GM10266 (cell line): Measurements from ENCODE around the gene PCBP4.

ENCODE experiments used
- DNase-seq: peaks from one replicate; pipeline ENCODE4 v3.0.0; 2012; ENCODE audit errors: extremely low spot score
- TF ChIP-seq, protein P1 (sequence below): IDR thresholded peaks from 2 replicates; pipeline ENCODE4 v1.5.1; 2012; ENCODE audit warnings: mild to moderate bottlenecking, low read depth; ENCODE audit not compliant: control insufficient read depth, insufficient read depth; ENCODE audit errors: missing control alignments

PCBP4 gene

GRCh38 chr3:51967384-51968169 is at the start of gene PCBP4:
Gene PCBP4 (minus strand): TSS chr3:51967454. CDS start chr3:51961240, 6,214 bp downstream.
- peak; percentile 83 for DNase-seq
- TF ChIP-seq, protein P1, sequence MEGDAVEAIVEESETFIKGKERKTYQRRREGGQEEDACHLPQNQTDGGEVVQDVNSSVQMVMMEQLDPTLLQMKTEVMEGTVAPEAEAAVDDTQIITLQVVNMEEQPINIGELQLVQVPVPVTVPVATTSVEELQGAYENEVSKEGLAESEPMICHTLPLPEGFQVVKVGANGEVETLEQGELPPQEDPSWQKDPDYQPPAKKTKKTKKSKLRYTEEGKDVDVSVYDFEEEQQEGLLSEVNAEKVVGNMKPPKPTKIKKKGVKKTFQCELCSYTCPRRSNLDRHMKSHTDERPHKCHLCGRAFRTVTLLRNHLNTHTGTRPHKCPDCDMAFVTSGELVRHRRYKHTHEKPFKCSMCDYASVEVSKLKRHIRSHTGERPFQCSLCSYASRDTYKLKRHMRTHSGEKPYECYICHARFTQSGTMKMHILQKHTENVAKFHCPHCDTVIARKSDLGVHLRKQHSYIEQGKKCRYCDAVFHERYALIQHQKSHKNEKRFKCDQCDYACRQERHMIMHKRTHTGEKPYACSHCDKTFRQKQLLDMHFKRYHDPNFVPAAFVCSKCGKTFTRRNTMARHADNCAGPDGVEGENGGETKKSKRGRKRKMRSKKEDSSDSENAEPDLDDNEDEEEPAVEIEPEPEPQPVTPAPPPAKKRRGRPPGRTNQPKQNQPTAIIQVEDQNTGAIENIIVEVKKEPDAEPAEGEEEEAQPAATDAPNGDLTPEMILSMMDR, result no peak

DNA sequence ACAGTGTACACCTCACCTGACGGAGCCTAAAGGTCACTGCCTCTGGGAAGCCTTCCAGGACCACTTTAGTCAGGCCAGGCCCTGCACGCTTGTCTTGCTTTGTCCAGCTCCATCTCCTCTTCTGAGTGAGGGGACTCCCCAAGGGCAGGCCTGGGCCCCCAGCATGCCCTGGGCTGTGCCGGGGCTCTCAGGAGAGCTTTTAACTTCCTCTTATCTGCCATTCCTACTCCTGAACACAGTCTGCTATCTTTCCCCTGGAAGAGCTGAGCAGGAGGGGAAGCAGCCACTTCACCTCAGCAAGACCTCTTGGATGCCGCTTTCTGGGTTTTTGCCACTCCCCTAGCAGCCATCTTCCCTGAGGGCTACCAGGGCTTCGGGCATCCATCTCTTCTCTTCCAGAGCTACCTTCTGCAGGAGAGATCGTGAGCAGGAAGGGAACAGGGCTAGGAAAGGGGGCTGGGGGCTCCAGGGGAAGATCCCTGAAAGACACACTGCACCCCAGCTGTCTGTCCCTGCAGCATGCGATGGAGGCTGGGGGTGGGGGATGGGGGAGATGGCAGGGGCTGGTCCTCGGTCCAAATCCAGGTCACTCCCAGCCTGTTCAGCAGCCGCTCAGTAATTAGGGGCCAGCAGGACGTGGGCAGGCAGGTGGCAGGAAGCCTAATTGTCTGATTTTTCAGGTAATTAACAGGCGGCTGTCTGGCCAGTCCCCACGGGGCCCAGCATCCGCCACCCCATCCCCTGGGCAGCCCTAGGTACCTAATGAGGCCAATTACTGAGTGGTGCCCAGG is 48.4 kb upstream of the PCBP4 start:
- DNase-seq, result no peak
- TF ChIP-seq, protein P1, result no peak

GRCh38 chr3:52014613-52015012 is 47.4 kb upstream of the PCBP4 start:
- no peak for DNase-seq
- TF ChIP-seq, protein P1, result no peak

- TF ChIP-seq, protein P1, result no peak
- DNase-seq, result no peak
Observed at GRCh38 chr3:52013802-52014598, 46.7 kb upstream of the PCBP4 start.

GRCh38 chr3:52012699-52013098 is 45.4 kb upstream of the PCBP4 start:
- TF ChIP-seq, protein P1, result no peak

DNA sequence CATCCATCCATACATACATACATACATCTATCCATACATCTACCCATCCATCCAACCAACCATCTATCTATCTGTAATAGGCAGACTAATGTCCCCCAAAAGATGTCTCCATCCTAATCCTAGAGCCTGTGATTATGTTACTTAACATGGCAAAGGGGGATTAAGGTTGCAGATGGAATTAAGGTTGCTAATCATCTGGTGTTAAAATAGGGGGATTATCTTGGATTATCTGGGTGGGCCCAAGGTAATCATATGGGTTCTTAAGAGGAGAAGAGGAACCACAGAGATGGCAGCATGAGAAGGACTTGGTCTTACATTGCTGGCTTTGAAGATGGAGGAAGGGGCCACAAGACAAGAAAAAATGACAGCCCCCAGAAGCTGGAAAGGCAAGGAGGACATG is 43.2 kb upstream of the PCBP4 start:
- no peak for DNase-seq
- TF ChIP-seq, protein P1, result no peak

More at GRCh38 chr3:52012699-52013098, 45.4 kb upstream of the PCBP4 start:
- no peak for DNase-seq
